ENCODE measurements around the gene MYO1G.
A peak's percentile ranks its signal among the peaks of the same experiment; 100 is the strongest.
"Not testable (repeated sequence)": the region's sequence is repeated elsewhere in the genome, so short reads cannot be mapped to it uniquely, and the experiment has no call there.

The MYO1G gene

GRCh38 chr7:44999245-45000092 is 20.7 kb upstream of the MYO1G start:
- peak; percentile 97 for DNase-seq (ENCODE audit: low read depth)

DNA sequence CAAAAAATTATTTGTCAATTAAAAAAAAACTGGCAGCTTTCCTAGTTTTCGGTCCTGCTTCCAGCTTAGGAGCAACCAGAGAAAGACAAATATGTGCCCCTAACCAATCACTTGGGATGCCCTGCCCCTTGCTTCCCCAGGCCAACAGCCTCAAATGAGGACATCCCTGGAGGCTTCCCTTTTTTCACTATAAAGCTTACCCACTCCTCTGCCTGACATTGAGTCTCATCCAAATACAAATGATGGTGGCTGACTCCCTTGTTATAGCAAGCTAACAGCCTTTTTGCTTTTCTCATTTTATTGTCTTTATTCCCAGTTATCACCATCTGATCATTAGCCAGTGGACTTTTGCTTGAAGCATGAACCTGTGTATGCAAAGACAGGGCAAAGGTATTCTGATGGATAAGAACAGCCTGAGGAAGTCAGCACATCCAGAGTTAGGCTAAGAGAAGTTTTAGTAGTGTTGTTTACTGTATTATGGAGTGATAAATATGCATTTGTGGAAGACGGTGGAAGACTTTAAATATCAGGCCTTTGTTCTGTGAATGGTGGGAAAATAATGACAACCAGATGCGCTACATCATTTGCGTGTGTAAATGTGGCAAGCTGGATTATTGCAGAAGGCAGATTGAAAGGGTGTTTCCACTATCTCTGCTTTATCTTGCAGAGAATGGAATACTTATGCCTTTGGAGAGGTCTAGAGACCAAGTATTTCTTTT is 19.5 kb upstream of the MYO1G start:
- DNase-seq (ENCODE audit: low read depth), result no peak

DNA sequence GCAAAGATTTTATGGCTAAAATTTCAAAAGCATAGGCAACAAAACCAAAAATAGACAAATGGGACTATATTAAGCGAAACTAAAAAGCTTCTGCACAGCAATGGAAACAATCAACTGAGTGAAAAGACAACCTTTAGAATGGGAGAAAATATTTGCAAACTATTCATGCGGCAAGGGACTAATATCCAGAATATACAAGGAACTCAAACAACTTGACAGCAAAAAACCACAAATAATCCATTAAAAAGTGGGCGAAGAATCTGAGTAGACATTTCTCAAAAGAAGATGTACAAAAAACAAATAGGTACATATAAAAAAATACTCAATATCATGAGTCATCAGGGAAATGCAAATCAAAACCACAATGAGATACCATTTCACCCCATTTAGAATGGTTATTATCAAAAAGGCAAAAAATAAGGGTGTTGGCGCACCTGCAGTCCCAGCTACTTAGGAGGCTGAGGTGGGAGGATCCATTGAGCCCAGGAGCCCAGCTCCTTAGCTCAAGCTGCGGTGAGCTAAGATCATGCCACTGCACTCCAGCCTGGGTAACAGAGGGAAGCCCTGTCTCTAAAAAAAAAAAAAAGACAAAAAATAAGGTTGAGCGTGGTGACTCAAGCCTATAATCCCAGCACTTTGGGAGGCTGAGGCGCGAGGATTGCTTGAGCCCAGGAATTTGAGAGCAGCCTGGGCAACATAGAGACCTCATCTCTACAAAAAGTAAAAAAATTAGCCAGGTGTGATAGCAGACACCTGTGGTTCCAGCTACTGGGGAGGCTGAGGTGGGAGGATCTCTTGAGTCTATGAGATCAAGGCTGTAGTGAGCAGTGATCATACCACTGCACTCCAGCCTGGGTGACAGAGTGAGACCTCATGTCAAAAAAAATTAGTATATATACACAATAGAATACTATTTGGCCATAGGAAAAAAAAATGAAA is 17.0 kb upstream of the MYO1G start:
- no peak for DNase-seq (ENCODE audit: low read depth)

DNA sequence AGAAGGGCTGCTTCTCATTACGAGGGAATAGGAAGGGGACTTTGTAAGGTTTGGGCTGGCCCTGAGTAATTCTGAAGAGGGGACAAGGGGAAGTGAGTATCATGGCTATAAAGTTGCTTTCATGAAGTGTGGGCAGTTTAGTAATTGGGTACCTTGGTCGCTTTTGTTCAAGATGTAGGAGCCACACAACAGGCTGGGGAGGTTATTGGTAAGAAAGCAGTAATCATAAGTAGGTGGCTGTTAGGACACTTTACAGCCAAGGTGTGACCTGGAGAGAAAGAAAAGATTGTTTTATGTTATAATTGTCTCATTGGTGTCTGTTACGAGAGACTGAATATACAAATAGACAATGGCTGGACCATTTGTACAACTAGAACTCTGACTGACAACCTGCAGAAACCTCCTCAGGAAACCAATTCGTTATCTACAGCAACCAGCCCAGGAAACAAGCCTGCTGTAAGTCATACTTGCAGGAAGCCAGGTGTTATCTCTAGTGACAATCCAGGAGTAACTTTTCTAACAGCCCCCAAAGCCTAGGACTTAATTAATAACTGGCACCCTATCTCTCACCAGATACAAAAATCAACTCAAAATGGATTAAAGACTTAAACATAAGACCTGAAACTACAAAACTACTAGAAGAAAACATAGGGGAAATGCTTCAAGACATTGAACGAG is 16.2 kb upstream of the MYO1G start:
- no peak for DNase-seq (ENCODE audit: low read depth)

GRCh38 chr7:44992004-44992795 is 13.4 kb upstream of the MYO1G start:
- DNase-seq (ENCODE audit: low read depth), result not testable (repeated sequence)

DNA sequence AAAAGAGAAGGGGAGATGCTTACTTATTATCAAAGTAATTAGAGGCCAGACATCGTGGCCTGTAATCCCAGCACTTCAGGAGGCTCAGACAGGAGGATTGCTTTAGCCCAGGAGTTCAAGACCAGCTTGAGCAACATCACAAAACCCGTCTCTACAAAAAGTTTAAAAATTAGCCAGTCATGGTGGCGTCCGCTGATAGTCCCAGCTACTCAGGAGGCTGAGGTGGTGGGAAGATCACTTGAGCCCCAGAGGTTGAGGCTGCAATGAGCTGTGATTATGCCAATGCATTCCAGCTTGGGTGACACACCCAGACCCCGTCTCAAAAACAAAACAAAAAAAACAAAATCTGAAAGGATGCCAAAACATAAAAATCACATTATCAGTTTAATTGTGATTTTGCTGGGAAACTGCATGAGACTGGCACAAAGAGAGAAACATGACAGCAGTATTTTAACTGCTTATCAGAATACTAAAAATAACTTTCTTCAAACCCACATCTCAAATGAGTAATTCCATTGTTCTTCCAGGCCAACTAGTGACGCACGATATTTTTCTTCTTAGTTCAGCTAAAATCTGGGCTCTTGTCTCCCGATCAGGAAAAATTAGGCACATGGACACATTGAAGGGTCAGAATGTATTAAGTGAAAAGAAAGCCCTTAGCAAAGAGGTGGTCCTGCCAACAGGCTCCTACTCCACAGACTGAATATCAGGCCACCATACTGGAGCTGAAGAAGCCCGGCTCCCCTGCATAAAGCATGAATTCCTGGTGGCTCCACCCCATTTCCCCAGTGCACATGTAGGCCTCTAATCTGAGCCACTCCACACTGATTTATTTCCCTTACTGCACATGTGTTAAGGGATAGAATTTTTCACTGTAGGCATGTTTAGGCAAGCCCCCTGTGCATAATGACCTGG is 11.6 kb upstream of the MYO1G start:
- no peak for DNase-seq (ENCODE audit: low read depth)

DNA sequence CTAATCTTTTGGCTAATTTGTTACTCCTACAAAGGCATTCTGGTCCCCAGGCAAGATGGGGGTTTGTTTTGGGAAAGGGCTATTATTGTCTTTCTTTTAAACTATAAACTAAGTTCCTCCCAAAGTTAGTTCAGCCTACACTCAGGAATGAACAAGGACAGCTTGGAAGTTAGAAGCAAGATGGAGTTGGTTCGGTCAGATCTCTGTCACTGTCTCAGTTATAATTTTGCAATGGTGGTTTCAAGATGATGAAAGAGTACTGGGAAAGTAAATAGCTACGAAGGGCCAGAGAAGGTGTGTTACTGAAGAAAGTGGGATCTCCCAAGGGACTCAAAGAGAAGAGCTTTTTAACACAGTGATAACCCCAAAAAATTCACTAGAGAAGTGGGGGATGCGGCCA is 10.3 kb upstream of the MYO1G start:
- no peak for DNase-seq (ENCODE audit: low read depth)

DNA sequence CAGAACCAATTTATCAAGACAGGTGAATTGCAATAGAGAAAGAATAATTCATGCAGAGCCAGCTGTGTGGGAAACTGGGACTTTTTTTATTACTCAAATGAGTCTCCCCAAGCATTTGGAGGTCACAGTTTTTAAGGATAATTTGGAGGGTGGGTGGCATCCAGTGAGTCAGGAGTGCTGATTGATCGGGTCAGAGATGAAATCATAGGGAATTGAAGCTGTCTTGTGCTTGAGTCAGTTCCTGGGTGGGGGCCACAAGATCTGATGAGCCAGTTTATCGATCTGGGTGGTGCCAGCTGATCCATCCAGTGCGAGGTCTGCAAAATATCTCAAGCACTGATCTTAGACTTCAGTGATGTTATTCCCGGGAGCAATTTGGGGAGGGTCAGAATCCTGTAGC is 9.9 kb upstream of the MYO1G start:
- no peak for DNase-seq (ENCODE audit: low read depth)

DNA sequence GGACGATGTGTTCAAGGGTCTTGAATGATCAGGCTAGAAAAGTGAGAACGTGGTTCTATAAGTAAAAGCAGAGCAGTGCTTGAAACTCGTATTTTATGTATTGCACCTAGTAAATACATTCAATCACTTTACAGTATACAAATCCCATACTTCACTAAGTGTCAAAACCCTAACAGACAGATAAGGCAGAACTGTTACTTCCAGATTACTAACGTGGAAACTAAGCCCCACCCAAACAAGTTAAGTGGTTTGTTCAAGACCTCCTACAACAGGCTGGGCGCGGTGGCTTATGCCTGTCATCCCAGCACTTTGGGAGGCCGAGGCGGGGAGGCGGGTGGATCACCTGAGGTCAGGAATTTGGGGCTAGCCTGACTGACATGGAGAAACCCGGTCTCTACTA is 9.2 kb upstream of the MYO1G start:
- no peak for DNase-seq (ENCODE audit: low read depth)

GRCh38 chr7:44987457-44987856 is 8.6 kb upstream of the MYO1G start:
- no peak for DNase-seq (ENCODE audit: low read depth)

- peak; percentile 90 for DNase-seq (ENCODE audit: low read depth)
These were observed 7.6 kb upstream of the MYO1G start for GRCh38 chr7:44986218-44987053.

DNA sequence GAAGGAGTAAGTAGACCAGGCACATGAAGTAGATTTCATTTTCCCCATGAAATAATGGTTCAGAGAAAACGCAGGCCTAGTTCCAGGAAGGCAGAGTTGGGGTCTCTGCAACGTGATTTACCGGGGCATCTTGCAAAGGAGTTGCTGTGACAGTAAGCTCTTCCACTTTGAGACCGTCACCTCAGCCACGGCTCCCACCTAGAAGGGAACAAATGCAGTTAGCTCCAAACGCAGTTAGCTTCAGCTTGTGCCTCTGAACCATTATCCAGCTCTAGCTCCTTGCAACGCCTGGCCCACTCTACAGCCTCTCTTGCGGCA is 7.0 kb upstream of the MYO1G start:
- DNase-seq (ENCODE audit: low read depth), result no peak

GRCh38 chr7:44985033-44985695 is 6.3 kb upstream of the MYO1G start:
- no peak for DNase-seq (ENCODE audit: low read depth)

DNA sequence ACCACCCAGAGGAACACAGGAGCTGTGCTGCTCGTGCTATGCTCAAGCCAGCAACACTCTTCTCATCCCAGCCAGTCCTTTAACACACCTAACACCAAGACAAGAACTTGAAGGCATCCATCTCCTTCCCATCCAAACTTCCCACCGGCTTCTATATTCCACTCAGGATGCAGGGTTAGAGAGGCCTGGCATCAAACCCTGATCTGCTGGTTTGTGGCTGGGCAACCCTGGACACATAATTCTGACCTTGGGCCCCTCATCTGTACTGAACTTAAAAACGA is 5.6 kb upstream of the MYO1G start:
- DNase-seq (ENCODE audit: low read depth), result no peak

GRCh38 chr7:44983742-44984477 is 5.1 kb upstream of the MYO1G start:
- no peak for DNase-seq (ENCODE audit: low read depth)

DNA sequence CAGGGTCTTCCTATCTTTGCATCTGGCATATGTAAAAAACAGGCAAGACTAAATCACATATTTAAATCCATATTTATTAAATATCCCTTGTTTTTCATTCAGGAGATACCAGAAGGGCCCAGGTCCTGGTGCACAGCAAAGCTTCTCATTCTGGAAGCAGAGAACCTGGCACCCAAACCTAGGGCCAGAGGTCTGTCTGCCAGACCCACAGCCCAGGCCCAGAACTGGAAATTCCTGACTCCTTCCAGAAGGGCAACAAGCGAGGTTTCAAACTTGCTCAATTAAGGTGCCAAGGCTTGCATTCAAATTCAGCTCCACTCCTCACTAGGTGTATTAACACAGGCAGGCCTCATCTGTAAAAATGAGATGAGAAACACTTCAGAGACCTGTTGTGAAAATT is 4.2 kb upstream of the MYO1G start:
- DNase-seq (ENCODE audit: low read depth), result no peak

DNA sequence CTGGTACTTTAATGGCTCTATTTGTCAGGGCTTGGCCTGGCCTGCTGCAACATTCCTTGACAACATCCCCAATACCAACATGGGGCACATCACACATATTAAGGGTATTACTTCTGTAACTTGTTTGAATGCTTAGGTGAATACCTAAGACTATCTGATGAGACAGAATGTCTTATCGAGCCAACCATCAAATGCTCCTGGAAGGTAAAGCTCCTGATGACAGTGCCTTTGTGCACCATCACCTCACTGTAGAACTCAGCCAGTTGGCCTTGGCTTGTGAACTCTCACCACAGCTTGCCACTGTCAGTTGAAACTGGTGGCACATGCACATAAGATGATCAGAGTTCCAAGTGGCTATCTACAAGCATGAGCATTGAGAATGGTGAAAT is 3.7 kb upstream of the MYO1G start:
- no peak for DNase-seq (ENCODE audit: low read depth)

- DNase-seq (ENCODE audit: low read depth), result no peak
These were observed 2.4 kb upstream of the MYO1G start for GRCh38 chr7:44981035-44981706.

All from stimulated activated CD8-positive, alpha-beta memory T cell treated with anti-CD3 and anti-CD28 coated beads, Interleukin-7, amount 100 ng/mL, for 24 hours (primary cell).